Hypothalamus (tissue), 51 donors: Measurements from ENCODE around the gene MOB3C.
"Not testable (repeated sequence)": the region's sequence is repeated elsewhere in the genome, so short reads cannot be mapped to it uniquely, and the experiment has no call there.

ENCODE experiments used
- DNase-seq, 51 donors: peaks; one replicate each; lab custom pipeline; 2025; lab: John Stamatoyannopoulos, UW

The MOB3C gene

DNA sequence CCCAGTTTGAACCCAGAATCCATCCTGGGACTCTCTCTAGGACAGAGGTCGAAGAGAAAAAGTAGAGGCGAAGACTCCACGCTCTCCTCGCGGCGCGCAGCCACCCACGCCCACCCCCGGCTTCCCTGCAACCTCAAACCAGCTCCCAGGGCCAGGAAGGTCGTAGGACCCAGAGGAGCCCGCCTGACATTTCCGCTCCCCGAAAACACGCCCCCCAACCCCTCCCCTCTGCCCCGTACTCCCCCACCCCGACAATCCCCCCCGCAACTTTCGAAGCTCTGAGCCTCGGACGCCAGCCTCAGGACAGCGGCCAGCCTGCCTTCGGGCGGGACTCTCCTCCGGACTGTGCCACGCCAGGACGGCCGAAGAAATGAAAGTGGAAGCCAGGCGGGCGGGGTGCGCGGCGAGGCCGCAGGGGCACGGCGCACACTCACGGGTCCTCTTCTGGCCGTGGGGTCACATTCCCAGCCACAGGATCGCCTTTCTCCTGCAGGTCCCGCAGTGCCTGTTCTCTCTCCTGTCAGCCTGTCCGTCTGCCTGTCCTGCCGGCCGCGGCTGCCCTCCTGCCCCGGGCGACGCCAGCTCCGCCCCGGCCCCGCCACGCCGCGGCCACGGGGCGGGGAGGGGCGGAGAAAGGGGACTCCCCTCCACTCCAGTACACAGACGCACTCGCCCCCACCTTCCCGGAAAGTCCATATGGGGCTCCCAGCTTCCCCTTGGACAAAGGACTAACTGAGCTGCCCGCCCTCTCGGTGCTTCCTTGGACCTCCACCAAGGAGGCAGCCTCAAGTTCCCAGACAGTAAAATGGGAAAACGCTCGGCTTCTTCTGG is at the start of gene MOB3C:
TSS of gene MOB3C (minus strand) at position 535 of the 831 bp plus-strand sequence. CDS start 3,490 bp downstream, outside the sequence.
- DNase-seq: peak in 47 of 51 donors; percentile 20 to 85 (median 61)

DNA sequence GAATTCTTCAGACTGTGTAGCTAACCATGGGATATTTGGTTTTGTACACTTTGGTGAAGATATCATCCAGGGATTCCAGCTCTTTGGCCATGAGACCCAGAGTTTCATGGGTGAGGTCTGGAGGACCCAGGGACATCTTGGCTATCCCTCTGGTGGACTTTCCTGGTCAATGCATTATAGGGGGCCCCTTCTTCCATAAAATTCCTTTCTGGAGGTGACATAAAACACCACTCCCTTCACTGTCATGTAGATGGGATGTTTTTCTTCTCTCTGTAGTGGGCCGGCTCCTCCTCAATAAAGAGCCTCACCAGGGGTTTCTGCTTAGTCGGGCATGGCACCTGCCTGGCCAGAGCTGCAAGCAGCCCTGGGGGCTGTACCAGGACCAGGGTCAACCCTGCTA is 49.4 kb upstream of the MOB3C start:
- DNase-seq: no peak

DNA sequence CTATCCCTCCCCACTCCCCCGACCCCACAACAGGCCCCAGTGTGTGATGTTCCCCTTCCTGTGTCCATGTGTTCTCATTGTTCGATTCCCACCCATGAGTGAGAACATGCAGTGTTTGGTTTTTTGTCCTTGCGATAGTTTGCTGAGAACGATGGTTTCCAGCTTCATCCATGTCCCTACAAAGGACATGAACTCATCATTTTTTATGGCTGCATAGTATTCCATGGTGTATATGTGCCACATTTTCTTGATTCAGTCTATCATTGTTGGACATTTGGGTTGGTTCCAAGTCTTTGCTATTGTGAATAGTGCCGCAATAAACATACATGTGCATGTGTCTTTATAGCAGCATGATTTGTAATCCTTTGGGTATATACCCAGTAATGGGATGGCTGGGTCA is 46.3 kb upstream of the MOB3C start:
- DNase-seq: not testable (repeated sequence)

DNA sequence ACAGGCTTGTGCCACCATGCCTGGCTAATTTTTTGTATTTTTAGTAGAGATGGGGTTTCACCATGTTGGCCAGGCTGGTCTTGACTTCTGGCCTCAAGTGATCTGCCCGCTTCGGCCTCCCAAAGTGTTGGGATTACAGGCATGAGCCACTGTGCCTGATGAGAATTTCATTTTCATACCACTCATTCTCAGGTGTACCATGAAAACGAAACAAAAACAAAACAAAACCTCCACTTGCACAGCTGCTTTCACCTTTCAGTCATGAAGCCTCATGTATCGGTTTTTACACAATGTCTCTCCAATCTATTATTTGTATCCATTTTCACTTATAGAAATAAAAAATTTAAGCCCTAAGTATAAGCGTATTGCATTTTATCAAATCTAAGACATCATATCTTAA is 43.5 kb upstream of the MOB3C start:
- DNase-seq: not testable (repeated sequence)

DNA sequence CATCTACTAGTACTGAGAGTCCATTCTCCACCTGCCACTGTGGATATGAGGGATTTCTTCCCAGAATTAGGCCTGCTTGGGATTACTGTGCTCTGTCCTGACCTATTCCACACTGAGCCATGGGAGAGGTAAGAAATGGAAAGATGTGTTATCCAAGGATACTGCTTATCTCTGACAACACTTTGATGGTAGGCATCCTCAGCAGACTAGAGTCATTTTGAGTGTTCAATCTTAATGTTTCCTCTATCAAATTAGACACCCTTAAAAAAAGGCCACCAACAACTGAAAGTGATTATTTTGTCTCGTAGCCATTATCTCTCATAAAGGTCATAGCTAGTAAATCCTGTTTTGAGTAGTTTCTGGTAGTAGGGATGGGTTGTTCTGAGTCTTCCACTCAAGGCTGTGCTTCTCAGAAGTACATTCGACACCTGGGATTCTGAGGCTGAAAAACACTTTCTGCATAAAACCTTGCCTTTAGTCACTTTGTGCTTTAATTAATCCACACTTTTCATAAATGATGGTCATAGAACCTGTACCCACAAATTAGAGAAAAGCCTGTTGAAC is 42.8 kb upstream of the MOB3C start:
- no peak for DNase-seq

DNA sequence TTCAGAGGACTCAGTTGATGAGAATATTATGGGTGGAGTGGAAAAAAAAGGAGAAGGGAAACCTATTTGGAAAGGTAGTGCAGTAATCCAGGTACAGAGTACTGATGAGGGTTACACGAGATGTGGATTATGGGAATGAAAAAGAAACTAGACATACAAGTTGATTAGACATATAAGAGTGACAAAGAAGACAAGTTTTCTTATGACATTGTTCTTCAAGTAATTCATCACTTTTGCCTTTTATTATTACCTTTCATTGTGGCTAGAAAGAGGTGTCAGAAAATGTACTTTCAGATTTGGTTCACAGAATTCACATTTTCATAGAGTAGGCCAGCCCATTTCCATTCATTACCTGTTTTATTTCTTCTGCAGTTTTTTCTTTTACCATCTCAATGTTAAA is 41.2 kb upstream of the MOB3C start:
- no peak for DNase-seq

DNA sequence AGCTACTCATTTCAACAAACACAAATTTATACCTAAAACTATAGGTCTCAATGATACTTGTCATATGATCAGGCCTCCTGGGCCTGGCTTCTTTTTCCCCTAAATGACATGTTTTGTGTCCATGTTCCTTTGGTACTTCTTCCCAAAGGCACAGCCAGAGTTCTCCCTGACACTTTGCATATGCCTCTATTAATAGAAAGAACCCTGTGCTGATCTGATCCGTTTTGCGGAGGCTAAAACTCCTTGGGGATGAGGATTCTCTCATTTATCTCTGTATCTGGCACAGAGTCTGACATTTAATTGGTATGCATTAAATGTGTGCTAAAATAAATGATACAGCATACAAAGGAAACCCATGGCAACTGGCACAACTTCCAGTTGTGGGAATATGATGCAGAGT is 40.0 kb upstream of the MOB3C start:
- DNase-seq: no peak

DNA sequence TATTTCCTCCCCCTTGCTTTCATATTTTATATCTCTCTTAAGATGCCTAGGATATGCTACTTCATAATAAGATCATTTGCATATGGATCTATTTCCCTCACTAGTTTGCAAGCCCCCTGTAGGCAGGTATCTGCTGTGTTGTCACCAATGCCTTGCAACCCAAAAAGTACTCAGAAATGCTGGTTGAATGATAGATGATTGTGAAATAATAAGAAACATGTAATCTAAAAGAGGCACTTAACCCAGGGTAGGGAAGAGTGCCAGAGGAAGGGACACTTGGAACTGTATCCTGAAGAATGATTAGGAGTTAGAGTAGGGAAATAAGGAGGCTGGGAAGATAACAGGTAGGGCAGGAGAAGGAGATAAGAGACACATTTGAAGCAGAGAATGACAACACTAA is 39.2 kb upstream of the MOB3C start:
- no peak for DNase-seq

DNA sequence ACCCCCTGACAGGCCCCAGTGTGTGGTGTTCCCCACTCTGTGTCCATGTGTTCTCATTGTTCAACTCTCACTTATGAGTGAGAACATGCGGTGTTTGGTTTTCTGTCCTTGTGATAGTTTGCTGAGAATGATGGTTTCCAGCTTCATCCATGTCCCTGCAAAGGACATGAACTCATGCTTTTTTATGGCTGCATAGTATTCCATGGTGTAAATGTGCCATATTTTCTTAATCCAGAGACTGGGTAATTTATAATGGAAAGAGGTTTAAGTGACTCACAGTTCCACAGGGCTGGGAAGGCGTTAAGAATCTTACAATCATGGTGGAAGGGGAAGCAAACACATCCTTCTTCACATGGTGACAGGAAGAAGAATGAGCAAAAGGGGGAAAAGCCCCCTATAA is 38.1 kb upstream of the MOB3C start:
- not testable (repeated sequence) for DNase-seq

DNA sequence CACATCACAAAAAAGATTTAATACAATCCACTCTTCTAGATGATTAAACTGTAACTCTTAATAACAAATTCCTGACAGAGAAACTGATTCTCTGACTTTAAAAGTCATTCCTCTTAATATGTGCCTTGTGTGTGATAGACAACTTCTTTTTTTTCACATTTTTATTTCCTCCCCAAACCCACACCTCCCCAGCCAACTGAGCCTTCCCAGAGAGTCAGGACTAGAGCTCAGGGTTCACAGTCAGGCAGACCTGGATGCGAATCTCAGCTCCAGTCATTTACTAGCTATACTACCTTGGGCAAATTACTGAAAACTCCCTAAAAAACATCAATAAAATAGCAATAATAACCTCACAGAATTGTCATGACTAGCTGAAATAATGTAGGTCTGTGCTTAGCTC is 37.4 kb upstream of the MOB3C start:
- no peak for DNase-seq

DNA sequence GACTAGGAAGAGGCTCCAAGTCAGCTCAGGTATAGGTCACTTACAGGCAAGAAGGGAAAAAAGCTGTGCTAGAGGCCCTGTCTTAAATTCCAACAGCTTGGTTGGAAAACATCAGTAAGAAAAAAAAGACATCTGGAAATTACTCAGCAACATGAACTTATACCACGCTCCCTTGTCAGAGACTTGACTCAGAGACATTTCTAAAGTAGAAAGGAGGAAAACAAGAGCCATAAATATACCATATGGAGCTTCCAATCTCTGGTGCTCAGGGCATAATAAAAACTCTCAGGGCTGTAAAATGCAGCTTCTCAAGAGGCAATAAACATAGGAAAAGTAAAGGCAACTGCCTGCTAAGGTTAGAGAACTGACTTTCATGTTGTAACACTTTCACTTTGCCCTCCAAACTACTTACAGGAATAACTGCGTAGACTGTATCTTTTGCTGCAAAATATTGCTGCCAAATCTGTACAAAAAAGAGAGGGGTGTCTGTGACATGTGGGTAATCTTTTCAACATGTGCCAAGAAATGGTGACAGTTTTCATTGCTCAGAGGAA is 36.9 kb upstream of the MOB3C start:
- no peak for DNase-seq

DNA sequence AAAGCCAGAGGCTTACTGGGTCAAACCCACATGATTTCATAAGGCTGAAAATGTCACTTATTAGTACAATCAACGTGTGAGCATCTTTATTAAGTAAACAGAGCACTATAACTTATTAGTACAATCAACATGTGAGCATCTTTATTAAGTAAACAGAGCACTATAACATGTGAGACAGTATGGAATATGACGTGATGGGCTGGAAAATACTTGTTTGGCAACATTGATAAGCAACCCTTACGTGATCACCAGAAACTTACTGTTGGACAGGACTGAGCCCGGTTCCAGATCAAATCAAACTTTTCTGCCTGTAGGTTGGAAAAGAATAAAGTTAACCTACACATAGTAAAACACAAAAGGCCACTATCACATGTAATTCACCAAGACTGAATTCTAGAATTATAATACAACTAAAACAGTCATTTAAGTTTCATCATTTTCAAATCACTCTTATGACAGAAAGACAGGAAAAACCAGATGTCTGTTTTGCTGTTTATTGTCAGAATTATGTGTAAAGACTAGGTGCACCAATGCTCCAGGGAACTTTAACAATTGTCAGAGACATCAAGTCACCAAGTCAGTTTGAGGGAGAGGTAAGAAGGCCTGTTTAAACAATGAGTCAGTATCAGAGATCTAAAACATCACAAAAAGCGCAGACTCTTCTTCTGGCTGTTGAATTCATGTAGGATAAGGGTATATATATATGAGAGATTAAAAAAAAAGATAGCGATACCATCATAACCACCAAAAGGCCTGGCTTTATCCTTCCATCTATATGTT is 35.9 kb upstream of the MOB3C start:
- DNase-seq: no peak

DNA sequence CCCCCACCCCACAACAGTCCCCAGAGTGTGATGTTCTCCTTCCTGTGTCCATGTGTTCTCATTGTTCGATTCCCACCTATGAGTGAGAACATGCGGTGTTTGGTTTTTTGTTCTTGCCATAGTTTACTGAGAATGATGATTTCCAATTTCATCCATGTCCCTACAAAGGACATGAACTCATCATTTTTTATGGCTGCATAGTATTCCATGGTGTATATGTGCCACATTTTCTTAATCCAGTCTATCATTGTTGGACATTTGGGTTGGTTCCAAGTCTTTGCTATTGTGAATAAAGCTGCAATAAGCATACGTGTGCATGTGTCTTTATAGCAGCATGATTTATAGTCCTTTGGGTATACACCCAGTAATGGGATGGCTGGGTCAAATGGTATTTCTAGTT is 34.5 kb upstream of the MOB3C start:
- DNase-seq: not testable (repeated sequence)

DNA sequence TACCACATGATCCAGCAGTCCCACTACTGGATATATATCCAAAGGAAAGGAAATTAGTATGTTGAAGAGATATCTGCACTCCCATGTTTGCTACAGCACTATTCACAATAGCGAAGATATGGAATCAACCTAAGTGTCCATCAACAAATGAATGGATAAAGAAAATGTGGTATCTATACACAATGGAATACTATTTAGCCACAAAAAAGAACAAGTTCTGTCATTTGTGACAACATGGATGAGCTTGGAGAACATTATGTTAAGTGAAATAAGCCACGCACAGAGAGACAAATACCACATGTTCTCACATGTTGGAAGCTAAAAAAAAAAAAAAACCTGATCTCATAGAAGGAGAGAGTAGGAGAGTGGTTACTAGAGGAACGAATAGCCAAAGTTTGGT is 33.9 kb upstream of the MOB3C start:
- no peak for DNase-seq

DNA sequence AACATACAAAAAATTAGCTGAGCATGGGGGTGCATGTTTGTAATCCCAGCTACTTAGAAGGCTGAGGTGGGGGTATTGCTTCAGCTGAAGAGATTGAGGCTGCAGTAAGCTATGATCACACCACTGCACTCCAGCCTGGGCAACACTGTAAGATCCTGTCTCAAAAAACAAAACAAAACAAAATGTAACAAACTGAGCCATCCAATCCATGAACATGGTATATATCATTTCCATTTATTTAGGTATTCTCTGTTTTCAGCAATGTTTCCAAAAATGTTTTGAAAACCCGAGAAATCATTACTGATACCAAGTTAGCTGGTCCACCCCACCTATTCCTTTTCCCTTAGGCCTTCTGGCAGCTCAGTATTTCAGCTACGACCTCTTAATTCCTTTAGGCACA is 33.2 kb upstream of the MOB3C start:
- DNase-seq: no peak

DNA sequence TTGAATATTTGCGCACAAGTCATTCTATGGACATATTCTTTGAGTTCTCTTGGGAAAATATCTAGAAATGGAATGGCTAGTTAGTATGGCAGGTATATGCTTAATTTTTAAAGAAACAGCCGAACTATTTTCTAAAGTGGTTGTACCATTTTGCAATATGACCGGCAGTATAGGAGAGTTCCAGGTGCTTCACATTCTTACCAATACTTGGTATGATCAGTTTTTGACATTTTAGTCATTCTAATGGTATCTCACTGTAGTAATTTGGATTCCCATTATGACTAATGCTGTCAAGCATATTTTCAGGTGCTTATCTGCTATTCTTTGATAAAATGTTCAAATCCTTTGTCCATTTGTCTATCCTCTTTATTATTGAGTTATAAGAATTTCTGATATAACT is 31.0 kb upstream of the MOB3C start:
- DNase-seq: no peak

DNA sequence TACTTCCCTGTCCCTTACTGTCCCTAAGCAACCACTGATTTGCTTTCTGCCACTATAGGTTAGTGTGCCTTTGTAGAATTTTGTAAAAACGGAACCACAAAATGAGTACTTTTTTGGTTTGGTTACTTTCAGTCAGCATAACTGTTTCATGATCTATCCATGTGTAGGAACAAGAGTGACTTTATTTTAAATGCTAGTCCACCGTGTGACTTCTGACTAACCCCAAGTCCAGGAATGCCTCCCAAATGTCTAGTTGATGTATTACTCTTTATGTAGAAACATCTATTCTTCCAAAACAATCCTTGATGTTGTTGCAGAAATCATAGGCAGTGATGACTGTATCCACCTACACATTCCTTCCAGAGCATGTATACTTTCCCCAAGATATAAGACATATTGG is 30.2 kb upstream of the MOB3C start:
- no peak for DNase-seq

DNA sequence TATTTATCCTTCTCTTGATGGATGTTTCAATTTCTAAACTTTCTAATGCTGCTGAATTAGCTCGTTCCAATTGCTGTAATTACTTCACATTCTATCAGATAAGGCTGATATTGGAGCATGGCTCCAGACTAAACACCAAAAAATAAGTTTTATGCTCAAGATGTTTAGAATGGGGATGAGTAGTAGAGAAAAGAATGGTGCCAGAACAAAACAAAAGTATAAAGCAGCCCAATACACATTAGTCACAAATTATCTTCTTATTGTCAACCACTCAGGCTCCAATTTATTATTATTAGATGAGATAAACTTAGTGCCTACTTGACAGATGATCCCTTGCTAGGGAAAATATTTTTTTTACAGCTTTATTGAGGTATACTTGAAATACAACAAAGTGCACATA is 29.7 kb upstream of the MOB3C start:
- DNase-seq: no peak

DNA sequence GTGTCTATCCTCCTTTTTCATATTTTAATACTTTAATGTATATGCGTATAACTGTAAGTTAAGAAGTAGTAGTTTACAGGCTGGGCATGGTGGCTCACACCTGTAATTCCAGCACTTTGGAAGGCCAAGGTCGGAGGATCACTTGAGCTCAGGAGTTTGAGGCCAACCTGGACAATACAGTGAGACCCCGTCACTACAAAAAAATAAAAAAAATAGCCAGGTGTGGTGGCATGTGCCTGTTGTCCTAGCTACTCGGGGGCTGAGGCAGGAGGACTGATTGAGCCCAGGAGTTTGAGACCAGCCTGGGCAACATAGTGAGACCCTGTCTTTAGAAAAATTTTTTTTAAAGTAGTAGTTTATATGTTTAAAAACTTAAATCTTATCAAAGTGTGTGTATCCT is 29.2 kb upstream of the MOB3C start:
- no peak for DNase-seq

DNA sequence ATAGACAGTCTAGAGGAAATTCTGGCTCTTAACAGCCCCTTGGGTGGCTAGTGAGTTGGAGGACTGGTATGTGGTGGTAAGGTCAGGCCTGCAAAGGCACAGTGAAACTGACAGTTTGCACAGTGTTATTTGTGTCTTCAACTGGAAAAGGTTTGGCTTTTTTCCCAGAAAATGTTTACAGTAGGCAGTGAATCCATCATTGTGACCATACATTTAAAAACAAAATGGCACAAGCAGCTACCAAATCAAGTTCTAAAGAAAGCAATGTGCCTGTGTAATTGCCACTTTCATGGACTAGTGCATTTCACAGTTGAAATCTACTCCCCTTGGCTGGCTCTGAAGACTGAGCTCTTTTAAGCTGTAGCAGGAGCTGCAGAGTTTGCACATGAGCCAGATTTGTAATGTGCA is 26.8 kb upstream of the MOB3C start:
- no peak for DNase-seq

DNA sequence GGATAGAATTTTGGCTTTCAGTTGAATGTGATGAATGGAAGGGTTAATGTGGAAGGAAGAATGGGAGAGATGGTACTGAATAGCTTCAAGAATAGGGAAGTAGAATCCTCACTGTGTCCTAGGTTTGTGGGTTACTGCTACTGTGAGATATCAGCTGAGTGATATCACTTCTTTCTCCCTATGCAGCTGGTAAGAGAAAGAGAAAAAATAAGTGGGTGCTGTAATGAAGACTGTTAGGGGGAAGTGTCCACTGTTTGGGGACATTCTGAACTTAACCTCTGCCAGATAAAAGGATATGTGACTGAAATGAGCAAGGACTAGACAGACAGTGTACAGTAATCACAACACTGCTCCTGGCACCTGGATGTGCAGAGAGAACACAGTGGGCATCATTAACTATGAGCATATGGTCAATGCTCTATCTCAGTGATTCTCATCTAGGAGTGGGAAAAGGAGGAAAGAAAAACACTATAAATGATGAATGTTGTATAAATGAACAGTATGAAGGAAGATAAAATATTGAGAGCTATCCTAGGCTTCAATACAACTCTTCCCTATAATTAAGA is 25.6 kb upstream of the MOB3C start:
- DNase-seq: no peak
